ELR (cell line): ENCODE measurements around the gene PSD4.

Source experiments
- DNase-seq: peaks from one replicate; pipeline ENCODE4 v3.0.0-alpha.2; 2015; ENCODE audit warnings: low read depth

PSD4 gene

GRCh38 chr2:113223813-113224212, 50.0 kb downstream of the PSD4 start:
- no peak for DNase-seq

- DNase-seq: no peak
Observed at GRCh38 chr2:113224647-113225236, 51.0 kb downstream of the PSD4 start.

GRCh38 chr2:113225263-113226259, 51.8 kb downstream of the PSD4 start:
- peak; percentile 35 for DNase-seq

- DNase-seq: no peak
Observed at GRCh38 chr2:113226462-113226861, 52.7 kb downstream of the PSD4 start.

- no peak for DNase-seq
Observed at GRCh38 chr2:113227290-113227689, 53.5 kb downstream of the PSD4 start.

GRCh38 chr2:113227698-113228097, 53.9 kb downstream of the PSD4 start:
- DNase-seq: no peak

- no peak for DNase-seq
Observed at GRCh38 chr2:113228351-113228750, 54.6 kb downstream of the PSD4 start.

GRCh38 chr2:113228991-113229716, 55.4 kb downstream of the PSD4 start:
- no peak for DNase-seq

- no peak for DNase-seq
Observed at GRCh38 chr2:113229795-113230194, 56.0 kb downstream of the PSD4 start.

GRCh38 chr2:113230531-113230930, 56.8 kb downstream of the PSD4 start:
- DNase-seq: no peak

- DNase-seq: no peak
Observed at GRCh38 chr2:113231064-113231463, 57.3 kb downstream of the PSD4 start.

- DNase-seq: no peak
Observed at GRCh38 chr2:113232123-113232522, 58.4 kb downstream of the PSD4 start.

GRCh38 chr2:113232740-113233139, 59.0 kb downstream of the PSD4 start:
- DNase-seq: no peak

- DNase-seq: peak; percentile 30
Observed at GRCh38 chr2:113233593-113234550, 60.1 kb downstream of the PSD4 start.

- DNase-seq: no peak
Observed at GRCh38 chr2:113234721-113235346, 61.1 kb downstream of the PSD4 start.

- peak; percentile 46 for DNase-seq
Observed at GRCh38 chr2:113235347-113236226, 61.8 kb downstream of the PSD4 start.

- no peak for DNase-seq
Observed at GRCh38 chr2:113236367-113237159, 62.8 kb downstream of the PSD4 start.

GRCh38 chr2:113237604-113238160, 63.9 kb downstream of the PSD4 start:
- no peak for DNase-seq
